Uterus (tissue), 4 donors: ENCODE results near the gene CORO6. TPM values are rescaled to one million over a fixed set of nuclear protein-coding genes. Genes with fewer than 3 reads are reported as not detected.

Experiments used
- DNase-seq, 2 donors: peaks; one replicate each; pipeline ENCODE4 v3.0.0-alpha.2; 2019 to 2020
- H3K27ac ChIP-seq, 2 donors: fragments of 200-600 bp; sonication (generic); 1 replicate in 1 of 2; 2 replicates in 1 of 2; pipeline ENCODE4 v1.5.1; 2016 to 2018
- H3K27me3 ChIP-seq, 2 donors: fragments of 200-600 bp; sonication (generic); one replicate each; pipeline ENCODE4 v1.5.1; 2018 to 2019; ENCODE audit warnings: control low read depth in 1 of 2
- H3K36me3 ChIP-seq, 2 donors: fragments of 200-600 bp; sonication (generic); one replicate each; pipeline ENCODE4 v1.5.1; 2019; ENCODE audit warnings: control low read depth in 1 of 2
- H3K4me1 ChIP-seq, 2 donors: fragments of 200-600 bp; sonication (generic); one replicate each; pipeline ENCODE4 v1.5.1; 2018 to 2019; ENCODE audit warnings: control low read depth in 1 of 2
- H3K4me3 ChIP-seq, 2 donors: fragments of 200-600 bp; sonication (generic); 1 replicate in 1 of 2; 2 replicates in 1 of 2; pipeline ENCODE4 v1.5.1; 2018 to 2019; ENCODE audit warnings: mild to moderate bottlenecking in 1 of 2
- H3K9me3 ChIP-seq, 2 donors: fragments of 200-600 bp; sonication (generic); one replicate each; pipeline ENCODE4 v1.5.1; 2019; ENCODE audit warnings: control low read depth in 1 of 2
- POLR2A ChIP-seq, 2 donors: fragments of 450-650 bp; IDR thresholded peaks; one replicate each; pipeline ENCODE4 v1.6.1; 2016; ENCODE audit warnings: antibody characterized with exemption in 2 of 2, mild to moderate bottlenecking in 1 of 2, moderate library complexity in 1 of 2
- intact Hi-C: fragments of 100-400 bp; cut with DNase I; formaldehyde crosslinking; loops from one replicate; pipeline ENCODE4 v1.15.1; 2023; ENCODE audit warnings: low total_unique reads
- total RNA-seq, 4 donors: library from RNA; depleted of rRNA in 3 of 4; stranded (reverse); fragments of >200 nt in 3 of 4; gene quantifications; one replicate each; pipeline versions ENCODE4 v1.1.0 to v1.2.4, GENCODE V29; 2014 to 2023
- TF ChIP-seq, protein P1 (sequence below), 4 experiments: fragments of 200-600 bp in 2 of 4; fragments of 450-650 bp in 2 of 4; sonication (generic) in 2 of 4; IDR thresholded peaks; one replicate each; pipeline ENCODE4 v1.5.1; 2016 to 2019; ENCODE audit warnings: antibody characterized with exemption in 4 of 4, mild to moderate bottlenecking in 2 of 4, moderate library complexity in 1 of 4
- donor health status: DM: yes; HTN: yes; CAD: no.

Gene CORO6
- total RNA-seq, 4 donors from 2014 or later: 3.8 to 7.8 (median 5.1) TPM

DNA sequence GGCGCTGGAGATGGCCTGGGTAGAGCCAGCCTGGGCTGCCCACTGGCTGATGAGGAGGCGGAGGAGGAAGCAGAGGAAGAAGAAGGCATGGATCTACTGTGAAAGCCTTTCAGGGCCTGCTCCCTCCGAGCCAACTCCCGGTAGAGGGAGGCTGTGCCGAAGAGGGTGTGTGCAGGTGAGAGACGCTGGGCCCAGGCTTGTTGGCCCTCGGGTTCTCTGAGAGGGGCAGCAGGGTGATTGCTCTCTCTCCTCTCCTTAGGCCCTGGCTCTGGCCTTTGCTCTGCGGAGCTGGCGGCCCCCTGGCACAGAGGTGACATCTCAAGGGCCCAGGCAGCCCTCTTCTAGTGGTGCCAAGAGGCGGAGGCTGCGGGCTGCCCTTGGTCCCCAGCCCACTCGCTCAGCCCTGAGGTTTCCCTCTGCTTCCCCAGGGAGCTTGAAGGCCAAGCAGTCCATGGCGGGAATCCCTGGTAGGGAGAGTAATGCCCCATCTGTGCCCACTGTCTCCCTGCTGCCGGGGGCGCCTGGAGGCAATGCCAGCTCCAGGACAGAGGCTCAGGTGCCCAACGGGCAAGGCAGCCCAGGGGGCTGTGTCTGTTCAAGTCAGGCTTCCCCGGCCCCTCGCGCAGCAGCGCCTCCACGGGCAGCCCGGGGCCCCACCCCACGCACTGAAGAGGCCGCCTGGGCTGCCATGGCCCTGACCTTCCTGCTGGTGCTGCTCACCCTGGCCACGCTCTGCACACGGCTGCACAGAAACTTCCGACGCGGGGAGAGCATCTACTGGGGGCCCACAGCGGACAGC lies 50.6 kb downstream of the CORO6 start:
- Histone ChIP-seq H3K27ac (peak overlapping the region; percentile 30 to 53), H3K4me3 (peak overlapping the region; percentile 0 to 23), H3K27me3 (no peaks in the 10 kb centered on the region), H3K9me3 (no peaks in the 10 kb centered on the region), H3K4me1 (peaks cover 4 to 18% of the 10 kb centered on the region in 2 donors), H3K36me3 (no peaks in the 10 kb centered on the region)
- TF ChIP-seq, protein P1, sequence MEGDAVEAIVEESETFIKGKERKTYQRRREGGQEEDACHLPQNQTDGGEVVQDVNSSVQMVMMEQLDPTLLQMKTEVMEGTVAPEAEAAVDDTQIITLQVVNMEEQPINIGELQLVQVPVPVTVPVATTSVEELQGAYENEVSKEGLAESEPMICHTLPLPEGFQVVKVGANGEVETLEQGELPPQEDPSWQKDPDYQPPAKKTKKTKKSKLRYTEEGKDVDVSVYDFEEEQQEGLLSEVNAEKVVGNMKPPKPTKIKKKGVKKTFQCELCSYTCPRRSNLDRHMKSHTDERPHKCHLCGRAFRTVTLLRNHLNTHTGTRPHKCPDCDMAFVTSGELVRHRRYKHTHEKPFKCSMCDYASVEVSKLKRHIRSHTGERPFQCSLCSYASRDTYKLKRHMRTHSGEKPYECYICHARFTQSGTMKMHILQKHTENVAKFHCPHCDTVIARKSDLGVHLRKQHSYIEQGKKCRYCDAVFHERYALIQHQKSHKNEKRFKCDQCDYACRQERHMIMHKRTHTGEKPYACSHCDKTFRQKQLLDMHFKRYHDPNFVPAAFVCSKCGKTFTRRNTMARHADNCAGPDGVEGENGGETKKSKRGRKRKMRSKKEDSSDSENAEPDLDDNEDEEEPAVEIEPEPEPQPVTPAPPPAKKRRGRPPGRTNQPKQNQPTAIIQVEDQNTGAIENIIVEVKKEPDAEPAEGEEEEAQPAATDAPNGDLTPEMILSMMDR (IDR thresholded peaks at IDR 0.05): no peak
- TF ChIP-seq POLR2A (IDR thresholded peaks at IDR 0.05): no peak
- intact Hi-C loops: no loop called here
- peak in 1 of 2 donors; percentile 31 for DNase-seq

DNA sequence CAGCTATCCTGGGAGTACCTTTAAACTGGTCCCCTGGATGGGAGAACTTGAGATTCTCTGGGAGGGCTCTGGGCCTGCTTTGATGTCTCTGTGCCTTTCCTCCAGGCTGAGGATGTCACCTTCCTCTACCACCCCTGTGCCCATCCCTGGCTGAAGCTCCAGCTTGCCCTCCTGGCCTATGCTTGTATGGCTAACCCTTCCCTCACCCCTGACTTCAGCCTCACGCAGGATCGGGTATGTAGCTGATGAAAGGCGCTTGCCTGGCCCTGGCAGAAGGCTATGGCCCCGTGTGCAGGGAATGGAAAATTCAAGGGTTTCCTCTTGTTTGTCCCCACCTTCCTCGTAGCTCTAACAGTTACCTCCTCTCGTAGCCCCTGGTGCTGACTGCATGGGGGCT lies 51.2 kb downstream of the CORO6 start:
- H3K36me3 ChIP-seq: no peaks in the 10 kb centered on the region
- intact Hi-C loops: no loop called here
- H3K27ac ChIP-seq: peak overlapping the region in 1 of 2 donors; percentile 53
- TF ChIP-seq, protein P1 (IDR thresholded peaks at IDR 0.05): no peak
- no peak for TF ChIP-seq POLR2A (IDR thresholded peaks at IDR 0.05)
- H3K27me3 ChIP-seq: no peaks in the 10 kb centered on the region
- H3K4me1 ChIP-seq: peaks cover 4 to 18% of the 10 kb centered on the region in 2 donors
- no peak for DNase-seq
- no peak overlapping the region for H3K4me3 ChIP-seq
- no peaks in the 10 kb centered on the region for H3K9me3 ChIP-seq

DNA sequence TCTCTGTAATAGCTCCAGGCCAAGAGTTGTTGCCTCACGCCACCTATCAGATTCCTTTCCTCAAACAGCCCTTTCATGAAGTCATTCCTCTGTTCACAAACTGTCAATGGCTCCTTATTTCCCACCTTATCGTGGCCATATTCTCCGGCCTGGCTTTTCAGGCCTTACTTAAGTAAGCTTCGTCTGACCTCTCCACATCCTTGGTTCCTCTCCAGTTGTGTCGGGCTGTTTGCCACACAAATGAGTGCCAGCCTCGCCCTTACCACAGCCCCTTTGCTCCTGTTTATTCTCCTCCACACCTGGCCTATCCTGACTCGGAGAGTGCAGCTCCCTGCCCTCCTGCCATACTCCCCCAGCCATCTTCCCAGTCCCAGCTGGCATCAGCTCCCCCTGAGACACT lies 52.2 kb downstream of the CORO6 start:
- intact Hi-C loops: no loop called here
- Histone ChIP-seq H3K36me3 (no peaks in the 10 kb centered on the region), H3K27me3 (no peaks in the 10 kb centered on the region), H3K4me1 (peaks cover 4 to 18% of the 10 kb centered on the region in 2 donors), H3K9me3 (no peaks in the 10 kb centered on the region), H3K27ac (no peak overlapping the region), H3K4me3 (no peak overlapping the region)
- no peak for DNase-seq
- TF ChIP-seq POLR2A (IDR thresholded peaks at IDR 0.05): no peak
- TF ChIP-seq, protein P1 (IDR thresholded peaks at IDR 0.05): no peak

DNA sequence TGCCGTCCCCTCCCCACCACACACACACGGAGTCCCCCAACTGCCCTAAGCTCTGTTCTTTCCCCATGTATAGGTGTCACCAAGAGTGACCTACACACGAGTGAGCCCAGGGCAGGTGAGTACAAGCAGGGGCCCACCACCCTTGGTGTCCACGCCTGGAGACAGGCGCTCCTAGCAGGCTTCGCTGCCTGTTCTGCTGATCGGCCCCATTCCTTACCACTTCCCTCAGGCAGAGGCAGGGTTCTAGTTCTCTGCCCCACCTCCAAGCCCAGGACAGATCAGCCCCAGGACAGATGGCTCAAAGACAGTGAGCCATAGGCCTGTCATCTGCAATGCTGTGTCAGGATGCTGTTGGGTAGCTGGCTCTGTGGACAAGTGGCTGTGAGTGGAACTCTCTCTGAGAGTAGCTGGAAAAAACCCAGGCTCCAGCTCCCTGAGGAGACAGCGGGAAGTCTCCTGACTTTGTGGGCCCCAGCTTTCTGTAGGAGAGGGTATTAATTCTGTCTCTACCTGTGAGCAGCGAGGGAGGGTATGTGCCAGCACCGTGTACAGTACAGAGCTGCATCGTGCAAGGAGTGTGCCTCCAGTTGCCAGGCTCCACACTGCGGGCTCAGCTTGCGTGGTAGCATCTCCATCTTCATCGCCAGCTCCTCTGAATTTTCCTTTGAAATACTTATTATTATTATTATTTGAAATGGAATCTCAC lies 53.3 kb downstream of the CORO6 start:
- no peak for DNase-seq
- intact Hi-C loops: no loop called here
- peaks cover 4 to 18% of the 10 kb centered on the region in 2 donors for H3K4me1 ChIP-seq

More for the DNA sequence above, 53.3 kb downstream of the CORO6 start:
- Histone ChIP-seq H3K36me3 (no peaks in the 10 kb centered on the region), H3K4me3 (peak overlapping the region; percentile 71 to 85), H3K27ac (peak overlapping the region; percentile 88 to 91), H3K9me3 (no peaks in the 10 kb centered on the region), H3K27me3 (no peaks in the 10 kb centered on the region)
- TF ChIP-seq, protein P1 (IDR thresholded peaks at IDR 0.05): no peak
- TF ChIP-seq POLR2A (IDR thresholded peaks at IDR 0.05): no peak
